Choroid plexus epithelial cell (primary cell): ENCODE results near the gene PIGL.
"Not testable (repeated sequence)": the region's sequence is repeated elsewhere in the genome, so short reads cannot be mapped to it uniquely, and the experiment has no call there.

ENCODE experiments used
- DNase-seq: peaks from one replicate; pipeline ENCODE4 v3.0.0-alpha.2; 2010; ENCODE audit warnings: low read depth
- H3K4me3 ChIP-seq: 2 replicates; pipeline ENCODE4 v1.5.1; 2011; ENCODE audit warnings: low read depth, mild to moderate bottlenecking, control low read depth, low read length, moderate library complexity
- TF ChIP-seq, protein P1 (sequence below): conservative IDR thresholded peaks from 2 replicates; pipeline ENCODE4 v1.5.1; 2011; ENCODE audit warnings: low read depth, mild to moderate bottlenecking, control low read depth, inconsistent platforms, low read length, moderate library complexity

PIGL gene

DNA sequence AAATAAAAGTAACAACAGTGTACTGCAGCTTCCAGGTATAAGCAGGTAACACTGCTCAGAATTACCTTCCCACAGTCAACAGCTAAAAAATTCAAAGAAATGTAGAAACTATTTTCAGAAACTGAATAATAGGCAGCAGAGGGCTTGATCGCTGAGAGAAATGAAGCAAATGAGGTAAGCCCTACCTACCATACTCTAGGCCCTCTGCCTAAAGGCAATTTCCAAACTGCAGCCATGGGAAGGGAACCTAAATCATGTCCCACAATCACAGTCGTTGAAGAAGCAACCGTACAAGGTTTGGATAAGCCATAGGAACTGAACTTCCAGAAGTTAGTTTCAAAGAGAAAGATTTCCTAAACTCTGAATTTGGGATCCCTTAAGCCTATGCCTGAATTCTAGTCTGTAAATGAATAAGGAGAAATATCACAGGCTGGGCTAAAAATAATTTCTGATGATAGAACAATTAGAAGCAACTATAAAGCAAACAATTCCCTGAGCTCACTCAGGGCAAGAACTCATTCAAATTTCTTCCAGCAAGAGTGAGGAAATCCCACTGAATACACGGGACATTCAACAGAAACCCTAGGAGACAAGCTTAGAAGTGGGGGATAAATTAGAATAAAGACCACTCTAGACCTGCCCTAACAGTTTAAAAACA is 26.2 kb upstream of the PIGL start:
- no peak for DNase-seq
- TF ChIP-seq, protein P1, sequence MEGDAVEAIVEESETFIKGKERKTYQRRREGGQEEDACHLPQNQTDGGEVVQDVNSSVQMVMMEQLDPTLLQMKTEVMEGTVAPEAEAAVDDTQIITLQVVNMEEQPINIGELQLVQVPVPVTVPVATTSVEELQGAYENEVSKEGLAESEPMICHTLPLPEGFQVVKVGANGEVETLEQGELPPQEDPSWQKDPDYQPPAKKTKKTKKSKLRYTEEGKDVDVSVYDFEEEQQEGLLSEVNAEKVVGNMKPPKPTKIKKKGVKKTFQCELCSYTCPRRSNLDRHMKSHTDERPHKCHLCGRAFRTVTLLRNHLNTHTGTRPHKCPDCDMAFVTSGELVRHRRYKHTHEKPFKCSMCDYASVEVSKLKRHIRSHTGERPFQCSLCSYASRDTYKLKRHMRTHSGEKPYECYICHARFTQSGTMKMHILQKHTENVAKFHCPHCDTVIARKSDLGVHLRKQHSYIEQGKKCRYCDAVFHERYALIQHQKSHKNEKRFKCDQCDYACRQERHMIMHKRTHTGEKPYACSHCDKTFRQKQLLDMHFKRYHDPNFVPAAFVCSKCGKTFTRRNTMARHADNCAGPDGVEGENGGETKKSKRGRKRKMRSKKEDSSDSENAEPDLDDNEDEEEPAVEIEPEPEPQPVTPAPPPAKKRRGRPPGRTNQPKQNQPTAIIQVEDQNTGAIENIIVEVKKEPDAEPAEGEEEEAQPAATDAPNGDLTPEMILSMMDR: no peak
- no peak overlapping the region for H3K4me3 ChIP-seq

DNA sequence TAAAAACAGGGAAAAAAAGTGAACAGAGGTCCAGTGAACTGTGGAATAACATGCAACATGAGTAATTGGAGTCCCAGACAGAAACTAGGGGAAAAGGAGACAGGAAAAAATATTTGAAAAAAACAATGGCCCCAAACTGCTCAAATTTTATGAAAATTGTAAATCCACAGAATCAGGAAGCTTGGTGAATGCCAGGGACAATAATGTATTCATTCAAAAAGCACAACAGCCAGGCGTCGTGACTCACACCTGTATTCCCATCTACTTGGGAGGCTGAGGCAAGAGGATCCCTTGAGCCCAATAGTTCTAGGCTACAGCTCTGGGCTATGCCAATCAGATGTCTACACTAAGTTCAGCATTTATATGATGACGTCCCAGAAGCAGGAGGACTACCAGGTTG is 25.4 kb upstream of the PIGL start:
- TF ChIP-seq, protein P1: no peak
- no peak overlapping the region for H3K4me3 ChIP-seq
- DNase-seq: no peak

DNA sequence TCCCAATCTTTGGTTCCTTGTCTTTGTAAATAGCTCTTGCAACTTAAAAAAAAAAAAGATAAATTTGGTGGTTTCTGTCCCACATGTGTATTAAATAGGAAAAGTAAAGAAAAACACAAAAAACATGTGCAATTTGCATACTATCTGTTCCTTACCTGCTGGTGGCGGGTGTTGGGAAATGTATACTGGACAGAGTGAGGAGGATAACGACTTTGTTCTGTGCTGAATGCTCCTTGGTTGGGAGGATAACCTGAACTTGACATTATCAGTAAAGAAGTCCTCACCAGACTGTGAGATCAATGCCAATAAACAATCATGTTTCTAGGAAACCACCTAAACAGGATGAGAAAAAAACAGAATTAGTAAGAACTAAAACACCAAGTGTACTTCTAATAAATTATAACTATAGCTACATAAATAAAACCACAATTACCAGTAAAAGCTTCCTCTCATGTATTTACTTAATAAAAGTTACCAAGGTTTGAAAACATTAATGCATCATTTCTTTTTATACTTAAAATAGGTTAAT is 22.6 kb upstream of the PIGL start:
- not testable (repeated sequence) for DNase-seq

DNA sequence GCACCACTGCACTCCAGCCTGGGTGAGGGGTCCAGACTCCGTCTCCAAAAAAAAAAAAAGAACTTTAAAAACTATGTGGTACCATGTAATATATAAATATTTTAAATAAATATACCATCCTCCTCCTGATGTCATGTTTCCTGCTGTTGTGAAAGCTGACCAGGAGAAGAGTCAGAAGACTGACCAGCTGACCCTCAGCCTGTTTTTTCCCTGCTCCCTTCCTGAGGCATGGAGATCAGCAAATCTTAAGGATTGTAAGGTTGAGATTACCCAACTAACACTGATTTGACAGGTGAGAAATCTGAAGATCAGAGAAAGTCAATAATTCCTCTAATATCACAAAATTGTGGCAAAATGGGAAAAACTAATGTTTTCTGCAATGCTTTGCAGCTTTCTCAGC is 19.7 kb upstream of the PIGL start:
- no peak overlapping the region for H3K4me3 ChIP-seq
- peak; percentile 46 for DNase-seq
- TF ChIP-seq, protein P1: no peak

More for the DNA sequence above, 22.6 kb upstream of the PIGL start:
- H3K4me3 ChIP-seq: not testable (repeated sequence)

DNA sequence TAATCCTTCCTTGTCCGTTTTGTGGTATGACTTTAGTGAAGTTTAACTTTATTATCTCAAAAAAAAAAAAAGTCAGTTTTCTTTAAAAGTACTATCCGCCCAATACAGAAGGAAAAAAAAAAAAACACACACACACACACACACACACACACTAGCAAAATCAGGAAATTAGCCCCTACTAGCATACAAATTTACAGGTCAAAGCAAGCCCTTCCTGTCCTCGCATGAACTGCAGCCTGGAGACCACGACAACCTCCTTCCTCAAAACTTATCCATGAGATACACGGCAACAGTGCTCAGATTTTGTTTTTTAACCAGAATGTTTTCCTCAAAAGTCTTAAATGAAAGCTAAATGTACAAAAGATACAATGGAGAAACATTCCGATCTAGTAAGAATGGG is 17.9 kb upstream of the PIGL start:
- DNase-seq: peak; percentile 41
- TF ChIP-seq, protein P1: no peak
- no peak overlapping the region for H3K4me3 ChIP-seq

DNA sequence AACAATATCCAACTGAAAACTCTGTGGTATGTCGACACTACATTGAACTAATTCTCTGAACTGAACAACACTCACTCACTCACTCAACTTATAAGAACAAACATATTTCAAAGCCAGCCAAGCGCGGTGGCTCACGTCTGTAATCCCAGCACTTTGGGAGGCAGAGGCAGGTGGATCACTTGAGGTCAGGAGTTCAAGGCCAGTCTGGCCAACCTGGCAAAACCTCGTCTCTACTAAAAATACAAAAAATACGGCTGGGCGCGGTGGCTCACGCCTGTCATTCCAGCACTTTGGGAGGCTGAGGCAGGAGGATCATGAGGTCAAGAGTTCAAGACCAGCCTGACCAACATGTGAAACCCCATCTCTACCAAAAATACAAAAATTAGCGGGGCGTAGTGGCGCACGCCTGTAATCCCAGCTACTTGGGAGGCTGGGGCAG is 15.3 kb upstream of the PIGL start:
- DNase-seq: peak; percentile 34
- not testable (repeated sequence) for H3K4me3 ChIP-seq

DNA sequence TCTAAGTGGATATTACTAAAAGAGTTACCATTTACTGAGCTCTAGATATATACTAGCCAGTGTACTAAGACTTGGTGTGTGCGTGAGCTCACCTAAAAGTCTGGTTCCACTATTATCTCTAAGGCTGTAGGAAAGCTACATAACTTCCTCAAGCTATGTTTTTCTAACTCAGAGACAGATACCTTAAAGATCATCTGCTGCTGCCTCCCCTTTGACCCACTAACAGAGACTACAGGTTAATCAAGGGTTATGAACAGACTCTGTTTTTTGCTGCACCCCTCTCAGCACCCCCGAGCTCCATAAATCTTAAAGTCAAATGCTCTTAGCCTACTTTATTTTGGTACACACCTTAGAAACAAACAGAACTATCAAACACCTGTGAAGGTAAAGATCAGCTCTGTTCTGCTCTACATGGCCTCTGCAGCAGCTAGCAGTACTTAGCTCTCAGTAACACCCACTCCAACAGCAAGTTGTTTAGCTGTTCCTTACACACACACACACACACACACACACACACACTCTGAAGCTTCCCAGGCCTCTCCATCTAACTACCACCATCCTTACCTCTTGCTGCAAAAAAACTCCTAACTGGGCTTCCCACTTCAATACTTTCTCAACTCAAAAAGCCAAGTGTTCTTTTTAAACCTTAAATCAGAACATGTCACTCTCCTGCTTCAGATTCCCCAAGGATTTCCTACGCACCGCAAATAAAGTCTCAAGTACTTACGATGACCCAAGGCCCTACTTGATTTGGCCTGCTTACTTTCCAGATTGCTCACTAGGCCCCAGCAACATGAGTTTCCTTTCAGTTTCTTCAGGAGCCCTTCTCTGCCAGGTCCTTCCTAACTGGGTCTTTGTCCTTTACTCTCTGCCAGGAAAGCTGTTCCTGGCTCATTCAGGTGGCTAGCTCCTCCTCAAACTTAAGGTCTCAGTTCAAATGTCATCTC is 14.2 kb upstream of the PIGL start:
- DNase-seq: peak; percentile 30

DNA sequence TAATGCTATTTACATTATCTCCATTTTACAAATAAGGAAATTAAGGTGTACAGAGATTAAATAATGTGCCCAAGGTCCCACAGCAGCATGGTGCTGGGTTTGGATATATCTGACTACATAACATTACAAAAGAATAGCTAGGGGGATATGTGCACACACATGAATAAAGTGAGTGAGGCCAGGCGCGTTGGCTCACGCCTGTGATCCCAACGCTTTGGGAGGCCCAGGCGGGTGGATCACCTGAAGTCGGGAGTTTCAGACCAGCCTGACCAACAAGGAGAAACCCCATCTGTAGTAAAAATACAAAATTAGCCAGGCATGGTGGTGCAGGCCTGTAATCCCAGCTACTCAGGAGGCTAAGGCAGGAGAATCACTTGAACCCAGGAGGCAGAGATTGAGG is 12.2 kb upstream of the PIGL start:
- not testable (repeated sequence) for DNase-seq, H3K4me3 ChIP-seq

More for the DNA sequence above, 14.2 kb upstream of the PIGL start:
- H3K4me3 ChIP-seq: not testable (repeated sequence)

DNA sequence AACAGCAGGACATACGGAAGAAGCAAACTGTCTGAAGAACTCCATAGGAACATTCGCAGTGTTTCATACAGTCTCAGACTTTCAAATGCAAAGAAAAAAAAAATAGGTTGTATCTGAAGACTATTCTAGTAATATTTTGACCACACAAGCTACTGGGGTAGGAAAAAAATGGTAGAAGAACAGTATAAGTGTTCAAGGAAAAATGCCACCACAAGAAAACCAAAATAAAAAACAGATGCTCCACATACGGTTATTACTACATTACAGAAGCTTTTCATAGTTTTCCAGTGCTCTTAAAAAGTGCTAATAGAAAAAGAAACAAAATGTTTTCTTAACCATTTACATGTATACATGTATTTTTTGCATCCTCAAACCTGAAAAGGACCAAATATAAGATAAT is 5.4 kb upstream of the PIGL start:
- no peak for DNase-seq
- no peak overlapping the region for H3K4me3 ChIP-seq
- TF ChIP-seq, protein P1: no peak
